Measurements from ENCODE around the gene TBCD. TPM values are rescaled to one million over a fixed set of nuclear protein-coding genes. Genes with fewer than 3 reads are reported as not detected.
A peak's percentile ranks its signal among the peaks of the same experiment; 100 is the strongest.

TBCD gene
- total and polyA plus RNA-seq, 9 of the 15 experiments (the other 6 are each of a cell fraction or from before 2014, with no cell fraction given), result 8.9 to 98.5 (median 28.0) TPM

GRCh38 chr17:82734987-82735866 lies 16.6 kb upstream of the TBCD start, which contains the start of gene FN3K (continued):
- TF ChIP-seq ZBTB9 (CRISPR knock-in tag; IDR thresholded peaks at IDR 0.05) (0 out of 2 replicates have a peak, but pooled peaks have one; percentile 37), ZNF512 (tag; IDR thresholded peaks at IDR 0.05) (no peak), CEBPB (tag; IDR thresholded peaks at IDR 0.05) (no peak), ZNF431 (CRISPR knock-in tag; IDR thresholded peaks at IDR 0.05) (no peak; the same call in 1 of the 2 replicates), POLR2H (tag; IDR thresholded peaks at IDR 0.05; ENCODE audit: low read depth) (no peak), MBD1 (CRISPR knock-in tag; IDR thresholded peaks at IDR 0.05) (peak; percentile 92), DMBX1 (CRISPR knock-in tag; IDR thresholded peaks at IDR 0.05; ENCODE audit: borderline replicate concordance) (peak; percentile 44; the same call in 1 of the 2 replicates), MEIS2 (IDR thresholded peaks at IDR 0.05; ENCODE audit: partially characterized antibody) (no peak), TARDBP (IDR thresholded peaks at IDR 0.05) (no peak), NFXL1 (CRISPR knock-in tag; IDR thresholded peaks at IDR 0.05) (no peak), GATA2 (CRISPR knock-in tag; IDR thresholded peaks at IDR 0.05) (no peak)
